GM19193 (cell line): Measurements from ENCODE around the gene C19orf33.
A peak's percentile ranks its signal among the peaks of the same experiment; 100 is the strongest.

Source experiments
- POLR2A ChIP-seq: IDR thresholded peaks from 4 replicates; pipeline ENCODE4 v1.6.1; 2011; ENCODE audit not compliant: insufficient read depth, insufficient read length; ENCODE audit errors: extremely low read depth

The C19orf33 gene

DNA sequence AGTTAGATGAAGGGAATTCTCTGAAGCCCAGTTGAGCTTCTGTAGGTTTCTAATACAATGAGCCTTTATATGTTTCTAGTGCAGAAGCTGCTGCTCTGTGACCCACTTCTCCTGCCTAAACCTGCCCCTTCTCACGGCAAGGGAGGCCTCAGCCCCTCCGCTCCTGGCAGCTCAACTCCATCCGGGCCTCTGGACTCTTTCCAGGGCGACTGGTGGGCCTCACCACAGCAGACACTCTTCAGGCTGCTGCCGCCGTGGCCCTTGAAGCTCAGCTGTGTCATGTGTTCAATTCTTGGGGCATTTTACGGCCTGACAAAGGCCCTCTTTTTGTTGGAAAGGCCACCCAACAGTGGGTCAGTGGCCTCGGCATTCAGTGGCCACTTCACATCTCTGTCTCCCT lies 10.0 kb upstream of the C19orf33 start:
- TF ChIP-seq POLR2A: no peak

GRCh38 chr19:38298821-38299680 lies 5.0 kb upstream of the C19orf33 start:
- TF ChIP-seq POLR2A: no peak

- no peak for TF ChIP-seq POLR2A
Measured at GRCh38 chr19:38304352-38304865, 358 bp downstream of the C19orf33 start.

DNA sequence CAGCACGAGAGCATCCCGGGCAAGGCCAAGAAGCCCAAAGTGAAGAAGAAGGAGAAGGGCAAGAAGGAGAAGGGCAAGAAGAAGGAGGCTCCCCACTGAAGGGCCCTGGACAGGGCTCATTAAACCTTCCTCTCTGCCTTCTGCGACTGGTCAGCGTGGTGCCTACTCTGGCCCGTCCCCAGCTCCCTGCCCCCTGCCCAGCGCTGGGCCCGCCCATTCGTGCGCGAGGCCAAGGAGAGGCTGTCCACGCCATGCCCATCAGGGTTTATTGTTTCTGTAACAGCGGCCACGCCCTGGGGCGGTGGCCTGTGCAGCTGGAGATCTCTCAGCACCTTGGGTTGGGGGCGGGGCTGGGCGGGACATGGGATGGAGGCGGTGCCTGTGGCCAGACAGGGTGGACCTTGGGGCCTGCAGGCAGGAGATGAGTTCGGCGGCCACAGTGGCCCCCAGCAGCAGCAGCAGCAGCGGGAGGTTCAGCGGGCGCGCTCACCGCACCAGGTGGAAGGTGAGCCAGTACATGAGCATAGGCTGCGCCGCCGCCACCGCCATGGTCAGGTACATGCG lies 897 bp downstream of the C19orf33 start:
- TF ChIP-seq POLR2A: no peak

GRCh38 chr19:38306236-38306635 lies 2.2 kb downstream of the C19orf33 start:
- TF ChIP-seq POLR2A: no peak

DNA sequence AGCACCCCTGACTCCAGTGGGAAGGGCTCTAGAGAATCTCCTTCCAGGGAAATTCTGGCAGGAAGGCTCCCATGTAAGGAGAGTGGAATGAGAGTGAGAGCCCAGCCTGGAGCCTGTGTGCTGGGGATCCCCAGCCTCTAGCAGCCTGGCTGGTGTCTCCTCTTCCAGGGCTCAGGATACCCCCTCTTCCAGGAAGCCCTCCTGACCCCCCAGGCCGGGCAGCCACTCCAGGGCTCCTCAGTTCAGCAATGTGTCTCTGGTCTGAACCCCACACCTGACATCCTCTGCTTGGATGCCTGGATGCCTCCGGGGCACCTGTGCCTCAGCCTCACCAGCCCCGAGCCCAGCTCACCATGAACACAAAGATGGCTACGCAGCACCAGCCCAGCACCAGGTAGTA lies 3.0 kb downstream of the C19orf33 start:
- TF ChIP-seq POLR2A: no peak

DNA sequence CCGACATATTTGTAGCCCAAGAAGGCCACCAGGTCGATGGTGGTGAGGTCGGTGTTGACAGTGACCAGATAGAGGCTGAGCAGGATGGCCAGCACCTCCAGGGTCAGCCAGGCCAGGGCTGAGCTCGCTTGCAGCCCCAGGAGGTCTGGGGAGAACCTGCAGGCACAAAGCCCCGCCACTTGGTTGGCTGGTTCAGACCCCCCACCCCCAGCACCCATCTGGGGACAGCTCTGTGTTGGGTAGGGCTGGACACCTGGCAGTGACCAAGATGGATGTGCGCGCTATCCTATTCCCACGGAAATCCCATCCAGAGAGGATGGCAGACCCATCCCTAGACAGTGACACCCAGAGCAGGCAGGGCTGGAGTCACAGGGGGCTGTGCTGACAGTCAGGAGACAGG lies 3.5 kb downstream of the C19orf33 start:
- no peak for TF ChIP-seq POLR2A

DNA sequence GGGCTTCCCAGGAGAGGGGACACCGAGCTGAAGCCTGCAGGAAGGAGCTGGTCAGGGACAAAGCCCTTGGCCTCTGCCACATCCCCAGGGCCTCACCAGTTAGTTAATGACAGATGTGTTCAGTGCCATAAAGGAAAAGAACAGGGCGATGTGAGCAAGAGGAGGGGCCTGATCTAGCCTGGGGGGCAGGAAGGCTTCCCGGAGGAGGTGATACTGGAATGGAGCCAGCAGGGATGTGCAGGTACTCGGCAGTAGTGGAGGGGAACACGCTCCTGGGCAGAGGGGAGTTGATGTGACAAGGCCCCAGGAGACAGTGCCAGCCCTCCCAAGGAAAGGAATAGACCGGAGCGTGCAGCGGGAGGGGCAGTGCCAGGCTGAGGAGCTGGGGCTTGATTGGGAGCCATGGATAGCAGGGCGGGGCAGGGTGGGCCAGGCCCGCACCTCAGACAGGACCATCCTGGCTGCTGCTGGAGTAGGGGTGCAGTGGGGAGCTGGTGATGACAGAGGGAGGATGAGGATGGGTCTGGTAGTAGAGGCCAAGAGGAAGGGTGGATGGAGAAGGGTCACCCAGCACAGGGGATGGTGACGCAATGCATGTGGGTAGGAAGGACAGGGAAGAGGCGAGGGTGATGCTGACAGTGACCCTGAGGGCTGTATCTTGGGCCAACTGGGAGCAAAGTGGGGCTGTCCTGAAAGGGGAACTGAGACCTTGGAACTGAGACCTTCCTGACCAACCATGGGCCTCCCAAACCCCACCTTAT lies 4.1 kb downstream of the C19orf33 start:
- TF ChIP-seq POLR2A: no peak

- TF ChIP-seq POLR2A: no peak
Measured at GRCh38 chr19:38308926-38309614, 5.0 kb downstream of the C19orf33 start.

- no peak for TF ChIP-seq POLR2A
Measured at GRCh38 chr19:38309615-38310278, 5.7 kb downstream of the C19orf33 start.

DNA sequence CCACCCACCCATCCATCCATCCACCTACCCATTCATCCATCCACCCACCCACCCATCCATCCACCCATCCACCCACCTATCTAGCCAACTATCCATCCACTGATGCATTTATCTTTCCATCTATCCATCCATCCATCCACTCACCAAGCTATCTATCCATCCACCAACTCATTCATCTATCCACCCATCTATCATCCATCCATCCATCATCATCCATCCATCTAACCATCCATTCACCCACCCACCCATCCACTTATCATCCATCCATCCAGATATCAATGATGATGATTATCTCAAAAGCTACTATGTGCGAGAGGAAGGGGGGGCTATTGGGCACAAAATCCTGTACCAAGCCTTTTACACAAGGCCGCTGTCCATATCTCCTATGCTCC lies 6.2 kb downstream of the C19orf33 start:
- no peak for TF ChIP-seq POLR2A

DNA sequence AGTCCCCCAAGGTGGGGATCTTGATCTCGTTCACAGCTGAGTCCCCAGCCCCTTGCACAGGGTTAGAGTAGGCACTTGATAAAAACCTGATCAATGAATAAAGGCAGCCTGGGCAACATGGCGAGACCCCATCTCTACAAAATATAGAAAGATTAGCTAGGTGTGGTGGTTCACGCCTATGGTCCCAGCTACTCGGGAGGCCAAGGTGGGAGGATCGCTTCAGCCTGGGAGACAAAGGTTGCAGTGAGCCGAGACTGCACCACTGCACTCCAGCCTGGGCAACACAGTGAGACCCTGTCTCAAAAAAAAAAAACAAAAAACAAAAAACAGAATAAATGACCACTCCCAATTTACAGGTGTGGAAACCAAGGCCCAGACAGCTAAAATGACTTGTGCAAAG lies 6.9 kb downstream of the C19orf33 start:
- no peak for TF ChIP-seq POLR2A

GRCh38 chr19:38315657-38316476 lies 11.8 kb downstream of the C19orf33 start, which contains the start of gene YIF1B:
TSS of gene YIF1B (minus strand) at chr19:38315947. CDS start at chr19:38315917, 30 bp downstream.
- TF ChIP-seq POLR2A: peak; percentile 36
